BLaER1 (cell line): Measurements from ENCODE around the gene OR5M10.

ENCODE experiments used
- H3K27ac ChIP-seq: shearing (Covaris generic); formaldehyde crosslinking; 2 replicates; pipeline ENCODE4 v1.8.1; 2022
- H3K27me3 ChIP-seq: shearing (Covaris generic); formaldehyde crosslinking; 2 replicates; pipeline ENCODE4 v1.8.1; 2022
- H3K36me3 ChIP-seq: shearing (Covaris generic); formaldehyde crosslinking; 2 replicates; pipeline ENCODE4 v1.8.1; 2022
- H3K4me1 ChIP-seq: shearing (Covaris generic); formaldehyde crosslinking; 2 replicates; pipeline ENCODE4 v1.8.1; 2022
- H3K4me2 ChIP-seq: shearing (Covaris generic); formaldehyde crosslinking; 2 replicates; pipeline ENCODE4 v1.8.1; 2022
- H3K4me3 ChIP-seq: shearing (Covaris generic); formaldehyde crosslinking; 2 replicates; pipeline ENCODE4 v1.8.1; 2022
- H3K9ac ChIP-seq: shearing (Covaris generic); formaldehyde crosslinking; 2 replicates; pipeline ENCODE4 v1.8.1; 2022
- H3K9me3 ChIP-seq: shearing (Covaris generic); formaldehyde crosslinking; 2 replicates; pipeline ENCODE4 v1.8.1; 2022
- H4K20me1 ChIP-seq: shearing (Covaris generic); formaldehyde crosslinking; 2 replicates; pipeline ENCODE4 v1.8.1; 2022
- Cebpa-rat ChIP-seq: shearing (Covaris generic); IDR thresholded peaks from 2 replicates; pipeline ENCODE4 v1.8.1; 2022

The OR5M10 gene

DNA sequence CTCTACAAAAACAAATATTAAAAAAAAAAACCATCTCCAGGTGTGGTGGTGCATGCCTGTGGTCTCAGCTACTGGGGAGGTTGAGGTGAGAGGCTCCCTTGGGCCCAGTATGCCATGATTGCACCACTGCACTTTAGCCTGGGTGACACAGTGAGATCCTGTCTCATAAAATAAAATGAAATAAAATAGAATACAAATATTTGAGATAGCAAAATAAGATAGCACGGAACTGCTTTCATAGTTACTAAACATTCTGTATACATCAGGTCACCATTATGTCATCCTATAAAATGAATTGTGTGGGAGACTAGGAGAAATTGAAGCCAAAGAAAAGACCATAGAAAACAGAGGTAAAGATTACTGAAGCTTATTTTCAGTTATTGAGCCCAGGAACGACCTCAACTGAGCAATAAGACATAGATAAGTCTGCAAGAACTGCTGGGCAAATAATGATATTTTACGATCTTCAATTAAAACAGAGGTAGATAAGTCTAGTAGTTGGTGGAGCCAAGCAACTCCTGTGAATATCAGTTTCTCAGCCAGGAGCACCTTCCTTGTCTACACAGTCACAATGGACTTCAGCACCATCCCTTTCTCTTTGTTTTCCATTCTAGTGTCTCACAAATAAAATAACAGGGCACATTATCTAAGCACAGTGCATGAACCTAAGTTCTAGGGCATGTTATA lies 44.3 kb downstream of the OR5M10 start:
- Histone ChIP-seq H3K9me3 (no peaks in the 10 kb centered on the region), H3K36me3 (no peaks in the 10 kb centered on the region), H3K4me3 (no peak overlapping the region), H3K27ac (no peak overlapping the region), H4K20me1 (no peaks in the 10 kb centered on the region), H3K27me3 (no peaks in the 10 kb centered on the region), H3K9ac (no peak overlapping the region), H3K4me1 (no peaks in the 10 kb centered on the region), H3K4me2 (no peak overlapping the region)
- no peak for TF ChIP-seq Cebpa-rat

GRCh38 chr11:56531856-56532255 lies 45.7 kb downstream of the OR5M10 start:
- no peak overlapping the region for H3K4me2 ChIP-seq
- no peaks in the 10 kb centered on the region for H3K9me3 ChIP-seq
- TF ChIP-seq Cebpa-rat = no peak
- H3K27me3 ChIP-seq = no peaks in the 10 kb centered on the region
- no peak overlapping the region for H3K9ac ChIP-seq
- no peak overlapping the region for H3K27ac ChIP-seq
- H4K20me1 ChIP-seq = no peaks in the 10 kb centered on the region
- no peaks in the 10 kb centered on the region for H3K4me1 ChIP-seq
- no peak overlapping the region for H3K4me3 ChIP-seq
- H3K36me3 ChIP-seq = no peaks in the 10 kb centered on the region
